ENCODE data around the gene SS18L1.

GRCh38 chr20:62164879-62165761 is 21.6 kb downstream of the SS18L1 start:
- TF ChIP-seq CTCF (IDR thresholded peaks at IDR 0.05) (no peak), POLR2A (IDR thresholded peaks at IDR 0.05) (no peak)
